HCEC 1CT (cell line): ENCODE results near the gene INO80E.
"Not testable (repeated sequence)": the region's sequence is repeated elsewhere in the genome, so short reads cannot be mapped to it uniquely, and the experiment has no call there.

Source experiments
- DNase-seq: peaks from one replicate; pipeline ENCODE4 v3.0.0-alpha.2; 2017

The INO80E gene

GRCh38 chr16:30010844-30011713 lies 15.0 kb downstream of the INO80E start, which contains the start of gene DOC2A:
TSS of gene DOC2A (minus strand) at chr16:30011027. CDS start at chr16:30010222, 805 bp downstream.
- DNase-seq = no peak

- no peak for DNase-seq
Measured at GRCh38 chr16:30011714-30012504, 15.9 kb downstream of the INO80E start.

GRCh38 chr16:30012598-30012997 lies 16.6 kb downstream of the INO80E start:
- not testable (repeated sequence) for DNase-seq

GRCh38 chr16:30015450-30015849 lies 19.4 kb downstream of the INO80E start:
- not testable (repeated sequence) for DNase-seq

GRCh38 chr16:30016555-30017276 lies 20.7 kb downstream of the INO80E start:
- DNase-seq = no peak

GRCh38 chr16:30017277-30017656 lies 21.2 kb downstream of the INO80E start:
- DNase-seq = no peak

- not testable (repeated sequence) for DNase-seq
Measured at GRCh38 chr16:30017937-30018336, 21.9 kb downstream of the INO80E start.

- no peak for DNase-seq
Measured at GRCh38 chr16:30018731-30019158, 22.7 kb downstream of the INO80E start.

- DNase-seq = no peak
Measured at GRCh38 chr16:30022887-30023286, 26.8 kb downstream of the INO80E start, which contains the start of gene C16orf92. TSS of gene C16orf92 (plus strand) at chr16:30023198. CDS start at chr16:30023341, 143 bp downstream.

GRCh38 chr16:30023586-30023985 lies 27.5 kb downstream of the INO80E start:
- no peak for DNase-seq

- DNase-seq = no peak
Measured at GRCh38 chr16:30024451-30024850, 28.4 kb downstream of the INO80E start.

GRCh38 chr16:30025156-30025555 lies 29.1 kb downstream of the INO80E start:
- DNase-seq = no peak

- no peak for DNase-seq
Measured at GRCh38 chr16:30025574-30025973, 29.5 kb downstream of the INO80E start.

GRCh38 chr16:30026449-30026848 lies 30.4 kb downstream of the INO80E start:
- DNase-seq = no peak

- DNase-seq = no peak
Measured at GRCh38 chr16:30027588-30028437, 31.8 kb downstream of the INO80E start.

- DNase-seq = no peak
Measured at GRCh38 chr16:30028438-30029076, 32.5 kb downstream of the INO80E start.

- no peak for DNase-seq
Measured at GRCh38 chr16:30030011-30030685, 34.1 kb downstream of the INO80E start.

- no peak for DNase-seq
Measured at GRCh38 chr16:30030841-30031413, 34.9 kb downstream of the INO80E start, which contains the start of gene TLCD3B. TSS of gene TLCD3B (minus strand) at chr16:30031271. CDS start at chr16:30030527, 744 bp downstream.

GRCh38 chr16:30031477-30031918 lies 35.5 kb downstream of the INO80E start:
- no peak for DNase-seq
